ENCODE data around the gene TMEM63C. TPM values are rescaled to one million over a fixed set of nuclear protein-coding genes. Genes with fewer than 3 reads are reported as not detected.

Gene TMEM63C
- total RNA-seq, 1 donor from 2014 or later, result 0.91 TPM

GRCh38 chr14:77246784-77247183 is 65.2 kb downstream of the TMEM63C start:
- H3K9me3 Mint-ChIP-seq, result no peaks in the 10 kb centered on the region
- H3K27ac Mint-ChIP-seq (ENCODE audit: unreplicated experiment), result no peak overlapping the region
- H3K36me3 Mint-ChIP-seq (ENCODE audit: low read depth), result no peaks in the 10 kb centered on the region
- H3K27me3 Mint-ChIP-seq (ENCODE audit: low read depth), result peaks cover 2% of the 10 kb centered on the region
- H3K4me1 Mint-ChIP-seq, result no peaks in the 10 kb centered on the region
- no peak overlapping the region for H3K4me3 Mint-ChIP-seq
- no peak for TF ChIP-seq CTCF (conservative IDR thresholded peaks at IDR 0.05)
- no peak for DNase-seq (ENCODE audit: low read depth, low spot score)

GRCh38 chr14:77248666-77249065 is 67.1 kb downstream of the TMEM63C start:
- no peak for TF ChIP-seq CTCF (conservative IDR thresholded peaks at IDR 0.05)
- Mint-ChIP-seq H3K4me1 (no peaks in the 10 kb centered on the region), H3K27me3 (ENCODE audit: low read depth) (peaks cover 2% of the 10 kb centered on the region), H3K9me3 (no peaks in the 10 kb centered on the region), H3K36me3 (ENCODE audit: low read depth) (no peaks in the 10 kb centered on the region), H3K27ac (ENCODE audit: unreplicated experiment) (no peak overlapping the region), H3K4me3 (no peak overlapping the region)
- no peak for DNase-seq (ENCODE audit: low read depth, low spot score)

GRCh38 chr14:77249286-77249685 is 67.7 kb downstream of the TMEM63C start:
- no peak for TF ChIP-seq CTCF (conservative IDR thresholded peaks at IDR 0.05)
- H3K36me3 Mint-ChIP-seq (ENCODE audit: low read depth), result no peaks in the 10 kb centered on the region
- no peaks in the 10 kb centered on the region for H3K4me1 Mint-ChIP-seq
- no peak overlapping the region for H3K27ac Mint-ChIP-seq (ENCODE audit: unreplicated experiment)
- H3K27me3 Mint-ChIP-seq (ENCODE audit: low read depth), result peaks cover 2% of the 10 kb centered on the region
- H3K4me3 Mint-ChIP-seq, result no peak overlapping the region
- DNase-seq (ENCODE audit: low read depth, low spot score), result no peak
- no peaks in the 10 kb centered on the region for H3K9me3 Mint-ChIP-seq

- Mint-ChIP-seq H3K36me3 (ENCODE audit: low read depth) (no peaks in the 10 kb centered on the region), H3K27ac (ENCODE audit: unreplicated experiment) (no peak overlapping the region)
Observed at GRCh38 chr14:77250927-77251326, 69.3 kb downstream of the TMEM63C start.

GRCh38 chr14:77251870-77252269 is 70.3 kb downstream of the TMEM63C start:
- no peak for DNase-seq (ENCODE audit: low read depth, low spot score)
- Mint-ChIP-seq H3K9me3 (no peaks in the 10 kb centered on the region), H3K4me3 (no peak overlapping the region), H3K36me3 (ENCODE audit: low read depth) (no peaks in the 10 kb centered on the region), H3K27me3 (ENCODE audit: low read depth) (peaks cover 2% of the 10 kb centered on the region), H3K4me1 (no peaks in the 10 kb centered on the region), H3K27ac (ENCODE audit: unreplicated experiment) (no peak overlapping the region)
- no peak for TF ChIP-seq CTCF (conservative IDR thresholded peaks at IDR 0.05)

More at GRCh38 chr14:77250927-77251326, 69.3 kb downstream of the TMEM63C start:
- Mint-ChIP-seq H3K9me3 (no peaks in the 10 kb centered on the region), H3K27me3 (ENCODE audit: low read depth) (peaks cover 2% of the 10 kb centered on the region), H3K4me3 (no peak overlapping the region), H3K4me1 (no peaks in the 10 kb centered on the region)
- DNase-seq (ENCODE audit: low read depth, low spot score), result no peak
- no peak for TF ChIP-seq CTCF (conservative IDR thresholded peaks at IDR 0.05)
